Colonic mucosa (tissue), 4 donors: ENCODE data around the gene OCLN. TPM values are rescaled to one million over a fixed set of nuclear protein-coding genes. Genes with fewer than 3 reads are reported as not detected.
"Not testable (repeated sequence)": the region's sequence is repeated elsewhere in the genome, so short reads cannot be mapped to it uniquely, and the experiment has no call there.

Experiments used
- DNase-seq: peaks from one replicate; pipeline ENCODE4 v3.0.0-alpha.2; 2020
- H3K27ac ChIP-seq: fragments of 200-600 bp; one replicate; pipeline ENCODE4 v1.8.0; 2021
- H3K27me3 ChIP-seq: fragments of 200-600 bp; one replicate; pipeline ENCODE4 v1.8.0; 2021
- H3K36me3 ChIP-seq: fragments of 200-600 bp; one replicate; pipeline ENCODE4 v1.8.0; 2021
- H3K4me1 ChIP-seq: fragments of 200-600 bp; one replicate; pipeline ENCODE4 v1.8.0; 2021; ENCODE audit warnings: mild to moderate bottlenecking
- H3K4me3 ChIP-seq: fragments of 200-600 bp; one replicate; pipeline ENCODE4 v1.8.0; 2021
- H3K9ac ChIP-seq, 2 donors: one replicate each; pipeline ENCODE4 v1.7.0; 2013; ENCODE audit warnings: control low read depth in 2 of 2, low read depth in 2 of 2, low read length in 2 of 2
- H3K9me3 ChIP-seq: fragments of 200-600 bp; one replicate; pipeline ENCODE4 v1.8.0; 2021
- intact Hi-C: fragments of 100-400 bp; cut with DNase I; formaldehyde crosslinking; loops from one replicate; pipeline ENCODE4 v1.14.1; 2022
- total RNA-seq, 2 donors: library from RNA; stranded (reverse); fragmentation: NEBNext Ultra II Directional in 1 of 2; extraction: Animal tissue kit (Norgen Biotek cat#: 25700) in 1 of 2; gene quantifications; one replicate each; pipeline ENCODE4 v1.2.1, GENCODE V29; 2021
- donor health status: healthy.
- donor health status: DM: no; HTN: no; CAD: no.
- donor health status: DM: no; HTN: no; CAD: no.

Gene OCLN
- total RNA-seq, 2 donors from 2014 or later = 115 to 176 TPM

- H3K36me3 ChIP-seq, H3K9me3 ChIP-seq, DNase-seq, H3K4me1 ChIP-seq, H3K27me3 ChIP-seq, intact Hi-C loops, H3K4me3 ChIP-seq, H3K9ac ChIP-seq, H3K27ac ChIP-seq: not testable (repeated sequence)
Measured at GRCh38 chr5:69583356-69583755, 90.8 kb downstream of the OCLN start.

- intact Hi-C loops, H3K36me3 ChIP-seq, H3K27ac ChIP-seq, DNase-seq, H3K4me3 ChIP-seq, H3K9me3 ChIP-seq, H3K4me1 ChIP-seq, H3K9ac ChIP-seq, H3K27me3 ChIP-seq: not testable (repeated sequence)
Measured at GRCh38 chr5:69596114-69596840, 103.7 kb downstream of the OCLN start.

GRCh38 chr5:69601947-69602346, 109.4 kb downstream of the OCLN start:
- H3K4me1 ChIP-seq, H3K9ac ChIP-seq, H3K9me3 ChIP-seq, H3K36me3 ChIP-seq, H3K27ac ChIP-seq, H3K4me3 ChIP-seq, intact Hi-C loops, DNase-seq, H3K27me3 ChIP-seq: not testable (repeated sequence)

GRCh38 chr5:69606839-69607238, 114.2 kb downstream of the OCLN start:
- intact Hi-C loops, DNase-seq, H3K27me3 ChIP-seq, H3K4me3 ChIP-seq, H3K9me3 ChIP-seq, H3K27ac ChIP-seq, H3K36me3 ChIP-seq, H3K9ac ChIP-seq, H3K4me1 ChIP-seq: not testable (repeated sequence)

Other genes starting within 250 kb of the OCLN start
- gene CCDC125, start 160.0 kb upstream of the OCLN start, total RNA-seq = 10 to 100 TPM; 12.5 to 13.2 TPM
- 10 to 100 TPM; 34.5 to 35.3 TPM for gene AK6, start 123.3 kb upstream of the OCLN start, total RNA-seq
- gene TAF9, start 123.3 kb upstream of the OCLN start, total RNA-seq = 10 to 100 TPM; 53.7 to 60.2 TPM
- gene RAD17, start 123.0 kb upstream of the OCLN start, total RNA-seq = 10 to 100 TPM; 16.7 to 17.9 TPM
- 10 to 100 TPM; 51.0 to 51.2 TPM for gene MARVELD2, start 77.7 kb upstream of the OCLN start, total RNA-seq
- 10 to 100 TPM; 16.0 to 20.2 TPM for gene GTF2H2C, start 67.4 kb downstream of the OCLN start, total RNA-seq